ENCODE results near the gene CYLD. TPM values are rescaled to one million over a fixed set of nuclear protein-coding genes. Genes with fewer than 3 reads are reported as not detected.

Gene CYLD
- total RNA-seq, 1 experiment from 2014 or later: 8.3 TPM

DNA sequence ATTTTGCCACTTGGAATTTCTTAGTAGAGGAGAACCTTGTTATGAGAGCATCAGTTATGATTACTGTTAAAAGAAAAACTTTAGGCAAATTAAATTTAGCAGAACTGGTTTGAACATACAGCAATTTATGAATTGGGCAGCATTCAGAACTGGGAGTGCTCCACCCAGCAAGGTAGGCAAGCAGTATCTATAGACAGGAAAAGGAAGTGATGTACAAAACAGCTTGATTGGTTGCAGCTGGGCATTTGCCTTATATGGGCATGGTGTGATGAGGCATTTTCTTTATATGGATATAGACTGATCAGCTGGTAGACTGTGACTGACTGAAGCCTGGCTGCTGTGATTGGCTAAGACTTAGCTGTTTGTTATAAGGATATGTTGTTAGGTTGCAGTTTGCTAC, 17.6 kb upstream of the CYLD start:
- DNase-seq: no peak
- H3K36me3 ChIP-seq: no peaks in the 10 kb centered on the region
- H3K9me3 ChIP-seq: no peaks in the 10 kb centered on the region
- H3K27me3 ChIP-seq: no peaks in the 10 kb centered on the region
- no peak overlapping the region for H3K4me3 ChIP-seq

DNA sequence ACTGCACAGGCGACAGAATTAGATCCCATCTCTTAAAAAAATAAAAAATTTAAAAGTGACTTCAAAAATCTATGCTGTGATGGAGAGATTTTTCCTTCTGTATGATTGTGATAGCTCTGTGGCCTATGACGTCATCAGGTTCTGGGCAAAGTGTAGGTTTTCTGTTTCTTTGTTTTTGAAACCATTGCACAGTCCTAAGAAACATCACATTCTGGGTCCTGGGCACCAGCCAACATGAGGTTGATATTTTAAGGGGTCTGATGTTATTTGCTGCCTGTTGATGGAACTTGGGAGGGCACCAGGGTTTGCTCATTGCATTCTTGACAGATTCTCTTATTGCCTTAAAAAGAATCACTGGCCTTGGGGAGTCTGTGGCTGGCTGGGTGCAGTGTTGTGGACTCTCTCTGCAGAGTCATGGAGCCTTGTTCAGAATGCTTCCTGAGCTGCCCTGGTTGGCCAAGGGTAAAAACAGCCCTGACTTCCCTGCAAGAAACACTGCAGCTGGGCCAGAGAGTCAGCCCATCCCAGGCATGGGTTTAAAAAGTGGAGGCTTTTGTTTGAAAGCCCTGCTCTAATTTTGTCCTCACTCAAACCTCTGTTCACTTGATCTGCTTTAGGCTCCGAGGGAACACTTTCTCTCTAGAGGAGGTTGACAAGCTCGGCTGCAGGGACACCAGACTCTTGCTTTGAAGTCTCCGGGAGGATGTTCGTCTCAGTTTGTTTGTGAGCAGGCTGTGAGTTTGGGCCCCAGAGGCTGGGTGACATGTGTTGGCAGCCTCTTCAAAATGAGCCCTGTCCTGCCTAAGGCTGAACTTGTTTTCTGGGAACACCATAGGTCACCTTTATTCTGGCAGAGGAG, 10.5 kb upstream of the CYLD start:
- DNase-seq: no peak
- Histone ChIP-seq H3K27me3 (no peaks in the 10 kb centered on the region), H3K4me3 (no peak overlapping the region), H3K36me3 (no peaks in the 10 kb centered on the region), H3K9me3 (no peaks in the 10 kb centered on the region)

DNA sequence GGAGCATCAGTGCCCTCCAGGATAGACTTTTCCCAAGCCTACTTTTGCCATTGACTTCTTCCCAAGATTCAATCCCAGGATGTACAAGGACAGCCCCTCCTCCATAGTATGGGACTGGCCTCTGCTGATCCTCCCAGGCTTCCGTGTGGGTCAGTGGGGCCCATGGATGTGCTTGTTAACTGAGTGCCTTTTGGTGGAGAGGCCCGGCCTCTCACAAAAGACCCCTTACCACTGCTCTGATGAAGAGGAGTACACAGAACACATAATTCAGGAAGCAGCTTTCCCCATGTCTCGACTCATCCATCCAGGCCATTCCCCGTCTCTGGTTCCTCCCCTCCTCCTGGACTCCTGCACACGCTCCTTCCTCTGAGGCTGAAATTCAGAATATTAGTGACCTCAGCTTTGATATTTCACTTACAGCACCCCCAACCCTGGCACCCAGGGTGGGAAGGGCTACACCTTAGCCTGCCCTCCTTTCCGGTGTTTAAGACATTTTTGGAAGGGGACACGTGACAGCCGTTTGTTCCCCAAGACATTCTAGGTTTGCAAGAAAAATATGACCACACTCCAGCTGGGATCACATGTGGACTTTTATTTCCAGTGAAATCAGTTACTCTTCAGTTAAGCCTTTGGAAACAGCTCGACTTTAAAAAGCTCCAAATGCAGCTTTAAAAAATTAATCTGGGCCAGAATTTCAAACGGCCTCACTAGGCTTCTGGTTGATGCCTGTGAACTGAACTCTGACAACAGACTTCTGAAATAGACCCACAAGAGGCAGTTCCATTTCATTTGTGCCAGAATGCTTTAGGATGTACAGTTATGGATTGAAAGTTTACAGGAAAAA, 9.7 kb upstream of the CYLD start:
- DNase-seq: no peak
- no peaks in the 10 kb centered on the region for H3K27me3 ChIP-seq
- H3K36me3 ChIP-seq: no peaks in the 10 kb centered on the region
- no peaks in the 10 kb centered on the region for H3K9me3 ChIP-seq
- no peak overlapping the region for H3K4me3 ChIP-seq

DNA sequence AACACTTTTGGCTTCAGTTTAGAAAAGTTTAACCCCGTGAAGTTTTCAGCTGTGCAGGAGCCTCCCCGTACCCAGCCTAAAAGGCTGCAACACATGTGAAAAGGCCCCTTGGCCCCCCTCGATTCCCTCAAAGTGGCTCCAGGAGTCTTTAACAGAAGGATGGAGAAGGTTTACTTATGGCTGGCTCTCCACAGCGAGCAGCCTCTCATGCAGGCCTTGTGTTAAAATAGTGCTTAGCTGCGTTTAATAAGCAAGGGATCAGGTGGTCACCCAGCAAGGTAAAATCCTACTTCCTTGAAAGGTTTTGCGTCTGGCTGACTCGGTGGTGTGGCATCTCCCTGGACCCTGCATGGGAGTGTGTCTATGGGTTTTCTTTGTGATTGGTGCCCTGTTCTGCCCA, 8.4 kb upstream of the CYLD start:
- no peak overlapping the region for H3K4me3 ChIP-seq
- no peaks in the 10 kb centered on the region for H3K9me3 ChIP-seq
- H3K27me3 ChIP-seq: no peaks in the 10 kb centered on the region
- no peaks in the 10 kb centered on the region for H3K36me3 ChIP-seq
- DNase-seq: no peak

DNA sequence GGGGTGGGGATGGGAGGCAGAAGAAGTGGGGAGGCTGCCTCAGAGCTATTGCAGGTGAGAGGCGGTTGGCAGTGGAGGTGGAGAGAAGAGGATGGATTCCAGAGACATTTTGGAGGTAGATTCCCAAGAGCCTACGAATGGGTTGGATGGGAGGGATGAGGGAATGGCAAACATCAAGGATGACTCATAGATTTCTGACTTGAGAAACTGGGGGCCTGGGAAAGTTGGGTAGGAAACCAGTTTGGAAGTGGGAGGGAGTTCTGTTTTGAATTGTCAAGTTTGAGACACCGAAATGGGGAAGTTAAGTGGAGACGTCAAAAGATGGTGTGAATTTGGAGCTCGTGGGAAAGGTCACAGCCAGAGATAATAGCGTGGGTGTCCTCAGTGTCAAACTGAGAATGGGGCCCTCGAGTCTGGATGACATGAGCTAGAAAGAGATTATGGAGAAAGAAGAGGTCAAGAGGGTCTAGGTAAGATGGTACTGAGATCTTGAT, 6.2 kb upstream of the CYLD start:
- Histone ChIP-seq H3K27me3 (no peaks in the 10 kb centered on the region), H3K36me3 (no peaks in the 10 kb centered on the region), H3K4me3 (no peak overlapping the region), H3K9me3 (no peaks in the 10 kb centered on the region)
- no peak for DNase-seq

DNA sequence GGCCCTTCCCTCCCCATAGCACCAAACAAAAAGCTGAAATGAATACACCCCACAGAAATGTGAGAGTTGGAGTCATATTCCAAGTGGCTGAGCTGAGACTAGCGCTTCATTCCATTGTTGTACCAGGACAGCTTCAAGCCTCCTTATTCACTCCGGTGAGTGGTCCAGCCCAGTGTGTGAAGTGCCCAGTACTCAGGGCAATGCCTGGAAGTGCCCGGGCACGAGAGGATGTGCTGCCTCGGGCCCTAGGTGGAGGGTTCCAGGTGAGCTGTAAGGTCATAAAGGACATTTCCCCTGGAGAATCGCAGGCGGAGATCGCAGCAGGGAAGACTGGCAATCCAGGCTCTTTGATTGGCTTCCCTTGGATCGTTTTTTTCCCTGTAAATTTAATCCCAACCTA, 5.4 kb upstream of the CYLD start:
- Histone ChIP-seq H3K4me3 (no peak overlapping the region), H3K9me3 (no peaks in the 10 kb centered on the region), H3K36me3 (no peaks in the 10 kb centered on the region), H3K27me3 (no peaks in the 10 kb centered on the region)
- no peak for DNase-seq

DNA sequence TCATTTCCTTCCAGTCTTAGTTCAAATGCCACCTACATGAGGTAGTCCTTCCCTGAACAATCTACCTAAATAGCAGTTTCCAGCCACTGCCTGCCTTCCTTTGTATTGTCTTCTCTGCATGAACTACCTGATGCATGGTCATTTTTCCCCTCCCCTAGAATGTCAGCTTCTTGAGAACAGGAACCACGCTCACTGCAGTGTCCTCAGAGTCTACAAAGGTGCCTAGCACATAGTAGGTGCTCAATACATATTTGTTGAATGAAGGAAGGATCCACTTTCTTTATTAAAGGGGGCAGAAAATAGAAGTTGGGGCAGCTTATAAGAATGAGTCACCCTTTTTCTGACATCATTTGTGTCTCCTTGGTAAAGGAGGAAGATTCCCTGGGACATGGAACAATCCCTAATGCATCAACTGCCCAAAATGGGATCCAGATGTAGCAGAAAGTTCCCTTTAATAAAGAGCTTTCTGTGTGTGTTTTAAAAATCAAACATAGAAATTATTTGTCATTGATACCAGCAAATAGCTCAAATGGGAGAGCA, 4.4 kb upstream of the CYLD start:
- Histone ChIP-seq H3K4me3 (no peak overlapping the region), H3K27me3 (no peaks in the 10 kb centered on the region), H3K9me3 (no peaks in the 10 kb centered on the region), H3K36me3 (no peaks in the 10 kb centered on the region)
- DNase-seq: no peak

DNA sequence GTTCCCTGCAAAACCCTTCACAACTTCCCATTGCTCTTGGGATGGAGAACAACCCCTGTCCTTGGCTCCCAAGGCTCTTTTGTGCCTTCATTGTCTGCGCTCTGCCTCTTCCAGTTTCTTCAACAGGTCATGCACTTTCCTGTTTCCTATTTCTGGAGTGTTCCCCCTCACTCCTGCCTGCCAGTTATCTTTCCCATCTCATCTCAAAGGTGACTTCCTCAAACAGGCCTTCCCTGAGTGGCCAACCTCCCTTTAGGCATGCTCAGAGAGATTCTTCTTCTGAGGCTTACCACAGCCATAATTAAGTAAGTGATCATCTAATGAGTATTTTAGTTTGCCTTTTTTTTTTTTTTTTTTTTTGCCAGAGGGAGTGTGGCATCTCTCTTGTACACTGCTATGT, 2.9 kb upstream of the CYLD start:
- Histone ChIP-seq H3K9me3 (no peaks in the 10 kb centered on the region), H3K36me3 (no peaks in the 10 kb centered on the region), H3K27me3 (no peaks in the 10 kb centered on the region), H3K4me3 (no peak overlapping the region)
- no peak for DNase-seq

DNA sequence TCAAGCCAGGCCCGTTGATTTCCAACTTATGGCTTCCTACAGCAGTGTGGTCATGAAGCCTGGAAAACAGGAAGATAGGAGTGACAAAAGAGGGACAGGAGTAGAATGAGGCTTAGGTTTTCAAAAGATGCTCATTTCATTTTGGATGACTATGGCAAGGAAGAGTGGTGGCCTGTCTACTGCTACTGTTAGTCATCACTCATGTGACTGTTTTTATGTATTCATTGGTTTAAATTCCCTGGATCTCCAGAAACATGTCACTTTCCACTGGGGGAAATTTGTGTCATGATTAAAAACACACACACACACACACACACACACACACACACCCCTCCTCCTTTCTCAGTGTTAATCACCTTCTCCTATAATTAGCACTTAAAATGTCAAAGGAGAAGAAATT, 1.1 kb upstream of the CYLD start:
- no peaks in the 10 kb centered on the region for H3K9me3 ChIP-seq
- H3K27me3 ChIP-seq: no peaks in the 10 kb centered on the region
- DNase-seq: no peak
- H3K4me3 ChIP-seq: no peak overlapping the region
- H3K36me3 ChIP-seq: no peaks in the 10 kb centered on the region; the same call in 1 of the 2 replicates

DNA sequence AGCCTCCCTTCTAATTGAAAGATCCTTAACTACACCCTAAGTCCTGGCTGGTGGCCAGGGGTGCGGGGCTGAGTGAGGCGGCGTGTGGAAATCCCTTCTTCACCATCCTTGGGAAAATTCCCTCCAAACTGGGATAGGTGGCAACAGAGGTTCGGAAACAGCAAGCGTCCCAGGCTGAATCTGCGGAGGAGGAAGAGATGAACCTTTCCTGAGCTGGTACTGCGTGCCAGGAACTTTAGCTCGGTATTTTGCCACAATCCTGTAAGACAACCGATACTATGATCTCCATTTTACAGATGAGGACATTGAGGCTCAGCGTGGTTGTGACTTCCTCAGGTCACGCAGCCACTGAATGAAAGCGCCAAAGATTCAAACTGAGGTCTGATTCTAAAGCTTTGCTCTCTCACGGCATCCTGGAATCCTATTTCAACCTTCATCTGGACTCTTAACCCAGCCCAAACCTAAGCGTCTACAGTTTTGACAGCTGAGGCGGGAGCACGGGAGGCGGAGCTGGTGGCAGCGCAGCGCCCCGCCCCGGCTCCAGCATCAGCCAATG, 583 bp upstream of the CYLD start:
- Histone ChIP-seq H3K36me3 (no peaks in the 10 kb centered on the region; the same call in 1 of the 2 replicates), H3K27me3 (no peaks in the 10 kb centered on the region), H3K4me3 (peak overlapping the region; percentile 63), H3K9me3 (no peaks in the 10 kb centered on the region)
- peak; percentile 16 for DNase-seq

DNA sequence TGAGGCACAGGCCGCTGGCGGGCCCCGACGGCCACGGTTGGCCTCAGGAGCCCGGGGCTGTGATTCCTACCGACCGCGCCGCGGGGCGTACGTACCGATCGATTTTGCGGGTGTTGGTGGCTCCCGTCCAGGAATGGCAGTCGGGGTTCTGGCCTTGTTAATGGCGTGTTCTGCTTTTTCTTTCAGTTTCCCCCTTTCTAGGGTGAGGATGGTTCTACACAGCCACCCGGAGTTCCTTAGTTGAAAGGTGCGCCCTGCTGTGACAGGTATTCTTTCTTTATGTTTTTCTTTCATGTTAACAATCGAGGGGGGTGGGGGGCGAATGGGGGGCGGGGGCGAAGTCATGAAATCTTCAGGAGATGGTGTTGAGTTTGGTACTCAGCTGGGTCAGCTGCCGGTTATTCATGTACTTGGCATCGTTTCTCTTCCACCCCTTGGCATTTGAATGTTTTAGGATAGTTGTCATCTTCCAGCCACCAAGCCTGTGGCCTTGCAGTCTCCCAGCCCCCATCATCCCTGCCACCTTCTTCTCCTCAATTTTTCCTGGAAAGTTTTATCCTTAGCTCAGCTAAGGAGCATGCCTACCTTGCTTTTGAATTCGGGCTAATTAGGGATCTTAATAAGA, 802 bp downstream of the CYLD start:
- Histone ChIP-seq H3K9me3 (no peaks in the 10 kb centered on the region), H3K27me3 (no peaks in the 10 kb centered on the region), H3K36me3 (no peaks in the 10 kb centered on the region; the same call in 1 of the 2 replicates), H3K4me3 (peak overlapping the region; percentile 63)
- DNase-seq: peak; percentile 1

DNA sequence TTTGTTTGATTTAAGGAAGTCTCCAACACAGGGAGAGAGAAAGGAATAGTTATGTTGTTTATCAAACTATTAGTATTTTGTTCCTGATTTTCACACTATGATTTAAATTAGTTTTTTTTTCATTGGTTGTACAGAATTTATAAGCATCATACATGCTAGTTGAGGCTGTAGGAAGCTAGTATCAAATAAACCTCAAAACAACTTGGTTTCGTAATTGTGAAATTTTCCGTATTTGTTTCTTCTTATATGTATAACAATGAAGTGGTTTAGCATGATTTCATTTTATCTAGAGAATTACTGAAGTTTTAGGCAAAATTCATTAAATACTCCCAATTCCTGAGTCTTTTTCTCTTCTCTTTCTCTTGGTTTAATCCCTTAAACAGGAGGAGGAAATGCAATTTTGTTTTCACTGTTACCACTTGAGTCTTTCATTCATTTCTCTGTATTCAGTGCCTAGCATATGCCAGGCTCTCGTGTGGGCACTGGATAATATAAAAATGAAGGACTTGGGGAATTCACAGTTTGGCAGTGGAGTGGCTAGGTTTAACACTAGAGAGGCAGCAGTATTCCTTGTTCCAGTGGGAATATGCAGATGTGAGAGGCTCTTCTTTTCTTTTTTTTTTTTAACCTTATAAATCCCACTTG, 1.8 kb downstream of the CYLD start:
- H3K4me3 ChIP-seq: no peak overlapping the region
- DNase-seq: no peak

DNA sequence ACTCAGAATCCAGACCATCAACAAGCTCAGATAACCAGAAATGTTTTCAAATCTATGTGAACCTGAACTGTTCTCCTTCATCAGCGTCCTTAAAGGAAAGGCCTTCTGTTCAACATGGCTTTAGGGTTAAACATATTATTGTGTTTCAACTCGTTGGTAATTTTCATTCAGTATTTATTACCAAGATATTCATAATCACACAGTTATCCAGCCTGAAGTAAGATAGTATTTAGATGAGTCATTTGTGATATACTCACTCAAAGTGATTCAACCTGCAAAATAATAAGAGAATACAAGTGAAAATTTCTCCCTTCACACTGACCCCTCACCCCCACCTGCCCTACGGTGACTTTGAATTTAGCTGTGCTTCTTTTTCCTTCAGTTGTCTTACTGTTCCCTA, 3.0 kb downstream of the CYLD start:
- no peaks in the 10 kb centered on the region for H3K27me3 ChIP-seq
- no peaks in the 10 kb centered on the region for H3K9me3 ChIP-seq
- DNase-seq: no peak
- H3K36me3 ChIP-seq: no peaks in the 10 kb centered on the region; the same call in 1 of the 2 replicates
- no peak overlapping the region for H3K4me3 ChIP-seq

More for the DNA sequence above, 1.8 kb downstream of the CYLD start:
- Histone ChIP-seq H3K36me3 (no peaks in the 10 kb centered on the region; the same call in 1 of the 2 replicates), H3K27me3 (no peaks in the 10 kb centered on the region), H3K9me3 (no peaks in the 10 kb centered on the region)

DNA sequence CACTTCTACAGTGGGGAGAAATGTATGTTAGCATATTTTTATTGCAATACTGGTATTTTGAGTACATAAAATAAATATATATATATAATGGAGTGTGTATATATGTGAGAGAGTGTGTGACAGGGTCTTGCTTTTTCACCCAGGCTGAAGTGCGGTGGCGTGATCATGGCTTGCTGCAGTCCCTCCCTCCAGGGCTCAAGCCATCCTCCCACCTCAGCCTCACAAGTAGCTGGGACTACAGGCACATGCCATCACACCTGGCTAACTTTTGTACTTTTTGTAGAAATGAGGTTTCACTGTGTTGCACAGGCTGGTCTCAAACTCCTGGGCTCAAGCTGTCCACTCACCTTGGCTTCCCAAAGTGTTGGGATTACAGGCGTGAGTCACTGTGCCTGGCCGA, 4.1 kb downstream of the CYLD start:
- Histone ChIP-seq H3K36me3 (no peaks in the 10 kb centered on the region; the same call in 1 of the 2 replicates), H3K9me3 (no peaks in the 10 kb centered on the region), H3K4me3 (no peak overlapping the region), H3K27me3 (no peaks in the 10 kb centered on the region)
- DNase-seq: no peak

DNA sequence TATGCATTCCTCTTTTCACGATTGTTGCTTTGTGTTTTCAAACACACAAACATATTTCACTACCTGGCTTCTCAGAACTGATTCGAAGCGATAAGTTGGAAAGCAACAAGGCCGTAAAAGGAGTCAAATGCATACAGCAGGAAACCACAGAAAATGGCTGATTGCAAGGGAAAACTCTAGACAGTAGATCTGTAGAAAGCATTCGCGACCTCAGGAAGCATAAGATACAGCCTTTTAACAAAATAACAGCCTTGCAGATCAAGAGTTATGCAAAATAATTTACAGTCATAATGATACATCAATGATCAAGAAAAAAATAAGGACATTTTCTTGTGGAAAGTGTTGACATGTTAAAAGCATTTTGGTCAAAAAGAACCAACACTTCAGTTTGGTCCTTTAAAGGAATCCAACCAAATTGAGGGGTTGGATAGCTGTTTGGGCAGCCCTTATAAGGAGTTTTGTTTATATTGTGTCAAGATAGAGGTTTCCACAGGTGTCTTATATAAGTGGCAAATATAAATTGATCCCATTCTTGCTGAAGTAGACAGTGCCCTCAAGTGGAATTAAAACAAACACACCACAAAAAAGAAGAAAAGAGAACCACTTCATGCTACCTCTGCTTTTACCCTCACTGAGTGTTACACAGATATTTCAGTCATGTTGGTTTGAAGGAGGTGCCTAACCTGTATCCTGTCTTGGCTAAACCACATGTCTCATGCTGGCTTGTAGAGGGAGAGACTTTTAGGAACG, 5.5 kb downstream of the CYLD start:
- no peaks in the 10 kb centered on the region for H3K27me3 ChIP-seq
- H3K9me3 ChIP-seq: no peaks in the 10 kb centered on the region
- DNase-seq: no peak
- H3K4me3 ChIP-seq: no peak overlapping the region
- H3K36me3 ChIP-seq: no peaks in the 10 kb centered on the region; the same call in 1 of the 2 replicates
